Neural cell (in vitro differentiated cells): Measurements from ENCODE around the gene OSBPL5.

Experiments
- CTCF ChIP-seq: fragments of 450-650 bp; IDR thresholded peaks from 2 replicates; pipeline ENCODE4 v1.5.1; 2014; ENCODE audit warnings: antibody characterized with exemption, mild to moderate bottlenecking, moderate library complexity; ENCODE audit not compliant: poor library complexity, severe bottlenecking
- EP300 ChIP-seq: fragments of 450-650 bp; conservative IDR thresholded peaks from 2 replicates; pipeline ENCODE4 v1.6.1; 2014; ENCODE audit warnings: antibody characterized with exemption, mild to moderate bottlenecking, moderate library complexity; ENCODE audit not compliant: poor library complexity, severe bottlenecking
- EZH2 ChIP-seq: fragments of 200-600, 300-800 bp; shearing (Covaris generic), sonication (generic); IDR thresholded peaks from 2 replicates; pipeline ENCODE4 v1.6.1; 2014; ENCODE audit warnings: antibody characterized with exemption, low read length, borderline replicate concordance, mild to moderate bottlenecking; ENCODE audit not compliant: insufficient read depth, poor library complexity, severe bottlenecking
- MXI1 ChIP-seq: fragments of 450-650 bp; conservative IDR thresholded peaks from 2 replicates; pipeline ENCODE4 v1.6.1; 2014; ENCODE audit warnings: antibody characterized with exemption, mild to moderate bottlenecking; ENCODE audit not compliant: poor library complexity, severe bottlenecking
- POLR2AphosphoS5 ChIP-seq: IDR thresholded peaks from 2 replicates; pipeline ENCODE4 v1.6.1; 2012
- RAD21 ChIP-seq: fragments of 450-650 bp; conservative IDR thresholded peaks from 2 replicates; pipeline ENCODE4 v1.6.1; 2014; ENCODE audit warnings: antibody characterized with exemption, mild to moderate bottlenecking, moderate library complexity
- REST ChIP-seq: IDR thresholded peaks from 2 replicates; pipeline ENCODE4 v1.6.1; 2012; ENCODE audit warnings: borderline replicate concordance
- SMC3 ChIP-seq: fragments of 450-650 bp; conservative IDR thresholded peaks from 2 replicates; pipeline ENCODE4 v1.6.1; 2014; ENCODE audit warnings: antibody characterized with exemption, mild to moderate bottlenecking, moderate library complexity; ENCODE audit not compliant: poor library complexity
- TAF1 ChIP-seq: IDR thresholded peaks from 2 replicates; pipeline ENCODE4 v1.6.1; 2012; ENCODE audit warnings: low read depth

GRCh38 chr11:3193373-3194015 lies 28.4 kb upstream of the OSBPL5 start:
- TF ChIP-seq EZH2 (no peak), CTCF (no peak), POLR2AphosphoS5 (no peak), RAD21 (no peak), TAF1 (no peak), EP300 (no peak), REST (no peak), MXI1 (no peak), SMC3 (no peak)
